HG03095 (cell line): ENCODE measurements around the gene FATE1.

Experiments
- ATAC-seq: cut with Tn5 transposase; IDR thresholded peaks from one replicate; pipeline ENCODE4 v1.9.1; 2021; ENCODE audit warnings: moderate library complexity; ENCODE audit not compliant: unreplicated experiment

Gene FATE1

DNA sequence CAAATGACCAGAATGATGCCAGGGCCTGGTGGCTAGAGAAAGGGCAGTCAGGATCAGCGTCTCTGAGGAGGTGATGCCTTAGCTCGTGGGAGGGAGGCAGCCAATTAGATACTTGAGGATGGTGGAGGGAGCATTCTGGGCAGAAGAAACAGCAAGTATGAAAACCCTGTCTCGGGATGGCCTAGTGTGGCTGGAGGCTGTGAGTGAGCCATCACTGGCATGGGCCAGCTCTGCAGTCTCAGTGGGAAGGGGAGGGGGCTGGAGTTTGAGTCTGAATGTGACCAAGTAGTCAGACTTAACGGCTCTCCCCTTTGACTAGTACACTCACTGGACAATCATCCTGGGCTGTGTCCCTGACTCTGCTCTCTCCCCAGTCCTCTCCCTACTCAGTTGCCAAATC lies 25.8 kb downstream of the FATE1 start:
- ATAC-seq: no peak

- no peak for ATAC-seq
Measured at GRCh38 chrX:151742311-151742710, 26.5 kb downstream of the FATE1 start.

- ATAC-seq: no peak
Measured at GRCh38 chrX:151743651-151744470, 28.0 kb downstream of the FATE1 start.

- ATAC-seq: no peak
Measured at GRCh38 chrX:151745651-151746050, 29.8 kb downstream of the FATE1 start.

DNA sequence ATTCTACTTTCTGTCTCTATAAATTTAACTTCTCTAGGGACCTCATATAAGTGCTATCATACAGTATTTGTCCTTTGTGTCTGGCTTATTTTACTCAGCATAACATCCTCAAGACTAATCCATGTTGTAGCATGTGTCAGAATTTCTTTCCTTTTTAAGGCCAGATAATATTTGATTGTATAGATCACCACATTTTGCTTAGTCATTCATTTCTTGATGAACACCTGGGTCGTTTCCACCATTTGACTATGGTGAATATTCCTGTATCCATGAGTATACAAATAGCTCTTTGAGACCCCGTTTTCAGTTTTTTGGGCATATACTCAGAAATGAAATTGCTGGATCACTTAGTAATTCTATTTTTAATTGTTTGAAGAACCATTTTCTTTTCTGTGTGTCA lies 30.7 kb downstream of the FATE1 start:
- no peak for ATAC-seq

GRCh38 chrX:151750511-151750910 lies 34.7 kb downstream of the FATE1 start:
- ATAC-seq: no peak

GRCh38 chrX:151752847-151753246 lies 37.0 kb downstream of the FATE1 start:
- no peak for ATAC-seq

GRCh38 chrX:151753313-151754046 lies 37.6 kb downstream of the FATE1 start:
- no peak for ATAC-seq

DNA sequence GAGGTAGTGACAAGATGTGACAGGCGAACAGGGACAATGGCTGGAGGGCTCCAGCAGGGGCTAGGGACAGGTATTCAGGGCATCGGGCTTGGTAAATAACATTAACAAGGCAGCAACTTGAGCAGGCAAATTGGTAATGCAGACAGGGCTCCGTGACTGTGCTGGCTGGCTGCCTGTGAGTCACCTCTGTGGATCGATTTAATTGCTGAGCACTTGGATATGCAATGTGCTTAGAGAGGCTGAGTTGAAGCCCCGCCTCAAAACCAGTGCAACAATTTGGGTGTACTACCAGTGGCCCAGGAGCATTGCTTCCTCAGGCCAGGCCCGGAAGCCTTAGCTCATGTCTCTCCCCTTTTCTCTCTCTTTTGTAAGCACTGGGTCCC lies 38.2 kb downstream of the FATE1 start:
- no peak for ATAC-seq

GRCh38 chrX:151754641-151755215 lies 38.9 kb downstream of the FATE1 start:
- no peak for ATAC-seq

- ATAC-seq: no peak
Measured at GRCh38 chrX:151759041-151759708, 43.3 kb downstream of the FATE1 start.

DNA sequence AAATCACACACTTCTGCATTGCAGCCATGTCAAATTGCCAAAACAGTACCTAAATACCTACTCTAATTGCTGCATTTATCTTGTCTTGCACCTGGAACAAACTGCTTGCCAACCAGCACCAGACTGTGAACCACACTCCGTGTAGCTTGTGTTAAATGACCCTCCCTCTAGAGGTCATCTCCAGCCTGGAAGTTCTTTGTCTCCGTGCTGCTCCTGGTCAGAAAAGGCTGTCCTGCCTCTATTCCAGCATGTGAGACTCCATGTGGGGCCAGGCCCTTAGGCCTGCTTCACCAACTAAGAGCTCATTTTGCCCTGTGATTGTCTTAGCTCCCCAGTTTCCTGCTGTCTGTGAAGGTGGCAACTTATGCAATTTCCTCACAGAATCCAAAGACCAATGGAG lies 47.0 kb downstream of the FATE1 start:
- ATAC-seq: no peak

DNA sequence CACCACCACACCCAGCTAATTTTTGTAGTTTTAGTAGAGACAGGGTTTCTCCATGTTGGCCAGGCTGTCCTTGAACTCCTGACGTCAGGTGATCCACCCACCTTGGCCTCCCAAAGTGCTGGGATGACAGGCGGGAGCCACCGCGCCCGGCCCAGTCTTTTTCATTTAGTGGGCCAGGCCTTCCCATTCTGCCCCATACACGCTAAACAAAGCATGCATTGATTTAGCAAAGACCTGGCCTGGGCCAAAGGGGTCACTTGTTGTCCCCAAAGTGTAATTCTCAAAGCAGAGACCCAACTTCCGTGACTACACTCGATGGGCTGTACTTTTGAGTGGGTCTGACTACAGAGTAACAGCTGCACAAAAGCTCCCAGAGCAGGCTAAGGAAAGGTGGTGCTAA lies 47.9 kb downstream of the FATE1 start:
- ATAC-seq: no peak

- no peak for ATAC-seq
Measured at GRCh38 chrX:151765026-151765425, 49.2 kb downstream of the FATE1 start.

DNA sequence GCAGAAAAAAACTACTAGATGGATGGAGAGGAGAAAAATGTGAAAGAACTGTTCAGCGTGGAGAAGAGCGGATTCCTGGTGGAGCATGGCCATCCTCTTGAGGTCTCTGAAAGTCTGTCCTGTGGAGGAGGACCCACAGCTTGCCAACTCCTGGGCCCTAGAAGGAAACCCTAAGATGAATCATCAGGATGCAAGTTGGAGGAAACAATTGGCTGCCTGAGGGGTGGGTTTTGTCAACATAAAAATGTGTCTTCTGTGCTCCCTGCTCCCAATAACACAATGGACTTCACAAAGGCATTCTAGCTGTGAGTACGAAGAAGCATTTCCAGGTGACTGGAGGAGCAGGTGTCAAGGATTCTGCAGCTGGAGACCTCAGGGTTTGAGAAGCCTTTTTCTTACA lies 55.9 kb downstream of the FATE1 start:
- no peak for ATAC-seq
